Nephron (organoid): ENCODE data around the gene LYPD8.

Experiments
- H3K27ac Mint-ChIP-seq, 3 experiments: 2 replicates each; pipeline ENCODE4 v1.8.0; 2020; ENCODE audit warnings: mixed read lengths in 3 of 3, mild to moderate bottlenecking in 2 of 3, moderate library complexity in 1 of 3
- H3K27me3 Mint-ChIP-seq: 2 replicates; pipeline ENCODE4 v1.8.0; 2021; ENCODE audit warnings: low read depth, mild to moderate bottlenecking, moderate library complexity, mixed read lengths
- H3K36me3 Mint-ChIP-seq: 2 replicates; pipeline ENCODE4 v1.8.0; 2020; ENCODE audit warnings: low read depth, mixed read lengths
- H3K4me1 Mint-ChIP-seq: 2 replicates; pipeline ENCODE4 v1.8.0; 2020; ENCODE audit warnings: mixed read lengths
- H3K4me3 Mint-ChIP-seq, 3 experiments: 2 replicates each; pipeline ENCODE4 v1.8.0; 2020; ENCODE audit warnings: mild to moderate bottlenecking in 3 of 3, mixed read lengths in 3 of 3, moderate library complexity in 2 of 3
- H3K9me3 Mint-ChIP-seq: 2 replicates; pipeline ENCODE4 v1.8.0; 2020; ENCODE audit warnings: mixed read lengths
- CTCF ChIP-seq, 3 experiments: fragments of 200-600 bp; sonication (generic); IDR thresholded peaks; one replicate each; pipeline ENCODE4 v1.5.0; 2021; ENCODE audit warnings: antibody characterized with exemption in 3 of 3; ENCODE audit not compliant: unreplicated experiment in 3 of 3

Gene LYPD8

GRCh38 chr1:248691567-248692155 is 63.9 kb downstream of the LYPD8 start:
- TF ChIP-seq CTCF (IDR thresholded peaks at IDR 0.05; ENCODE audit: unreplicated experiment in 3 of 3) = no peak
- Mint-ChIP-seq H3K4me1 (no peaks in the 10 kb centered on the region), H3K9me3 (peaks cover 64% of the 10 kb centered on the region), H3K27ac (no peak overlapping the region), H3K4me3 (no peak overlapping the region), H3K27me3 (no peaks in the 10 kb centered on the region), H3K36me3 (no peaks in the 10 kb centered on the region)
